ENCODE results near the gene MTG1.
"Not testable (repeated sequence)": the region's sequence is repeated elsewhere in the genome, so short reads cannot be mapped to it uniquely, and the experiment has no call there.

- TF ChIP-seq CTCF (IDR thresholded peaks at IDR 0.05); EZH2 (IDR thresholded peaks at IDR 0.05; ENCODE audit: borderline replicate concordance, insufficient read depth, low read depth, low read length, poor library complexity, severe bottlenecking): not testable (repeated sequence)
Observed at GRCh38 chr10:133441356-133441755, 47.4 kb downstream of the MTG1 start.

All from B cell (primary cell).